IMR-90 (cell line): ENCODE data around the gene GANC. TPM values are rescaled to one million over a fixed set of nuclear protein-coding genes. Genes with fewer than 3 reads are reported as not detected.

Experiments
- ATAC-seq: fragments of 200-7000 bp; cut with Tn5 transposase; 2 replicates; pipeline ENCODE4 v1.9.1; 2020; ENCODE audit warnings: low read depth, mild to moderate bottlenecking, moderate library complexity
- BruUV-seq: library from RNA; stranded (reverse); fragments of 400-500 nt; replicated peaks from 2 replicates; lab custom pipeline; 2021; lab: Mats Ljungman, UMichigan
- CTCF ChIA-PET: fragments of 300-600 bp; formaldehyde crosslinking; extraction: SDS; loops from one replicate; lab custom pipeline; 2021; ENCODE audit warnings: antibody characterized with exemption; lab: Yijun Ruan, JAX
- POLR2A ChIA-PET: fragments of 300-600 bp; sonication (Branson Sonifier 250); formaldehyde crosslinking; loops from one replicate; lab custom pipeline; 2022; ENCODE audit warnings: antibody characterized with exemption; ENCODE audit not compliant: unreplicated experiment; lab: Charles Lee
- DNase-seq: peaks from one replicate; pipeline ENCODE4 v3.0.0; 2013
- H2AFZ ChIP-seq: replicated peaks from 2 replicates; pipeline ENCODE3; 2013; ENCODE audit warnings: low read length, mild to moderate bottlenecking; ENCODE audit not compliant: poor library complexity
- H2AK5ac ChIP-seq: 2 replicates; pipeline ENCODE4 v1.6.1; 2013; ENCODE audit warnings: low read depth, low read length, inconsistent platforms
- H2AK9ac ChIP-seq: replicated peaks from 2 replicates; pipeline ENCODE3; 2013; ENCODE audit warnings: mild to moderate bottlenecking, low read depth, low read length, moderate library complexity; ENCODE audit not compliant: poor library complexity
- H2BK120ac ChIP-seq: 2 replicates; pipeline ENCODE4 v1.6.1; 2013; ENCODE audit warnings: low read depth, low read length, inconsistent platforms
- H2BK15ac ChIP-seq: 3 replicates; pipeline ENCODE4 v1.6.1; 2013; ENCODE audit warnings: low read depth, low read length, inconsistent platforms
- H2BK20ac ChIP-seq: 2 replicates; pipeline ENCODE4 v1.6.1; 2013; ENCODE audit warnings: low read depth, mild to moderate bottlenecking, inconsistent platforms, low read length, moderate library complexity
- H2BK5ac ChIP-seq: 2 replicates; pipeline ENCODE4 v1.6.1; 2013; ENCODE audit warnings: mild to moderate bottlenecking, low read depth, low read length, inconsistent platforms; ENCODE audit not compliant: poor library complexity, severe bottlenecking
- H3K14ac ChIP-seq: replicated peaks from 2 replicates; pipeline ENCODE4 v1.6.1; 2013; ENCODE audit warnings: low read depth, low read length, inconsistent platforms
- H3K18ac ChIP-seq: 2 replicates; pipeline ENCODE4 v1.6.1; 2013; ENCODE audit warnings: low read depth, low read length, control low read depth
- H3K23ac ChIP-seq: 2 replicates; pipeline ENCODE4 v1.6.1; 2013; ENCODE audit warnings: low read depth, low read length, inconsistent platforms
- H3K27ac ChIP-seq: 2 replicates; pipeline ENCODE4 v1.5.1; 2013; ENCODE audit warnings: mild to moderate bottlenecking, control low read depth, low read length; ENCODE audit not compliant: insufficient read depth
- H3K27me3 ChIP-seq: 2 replicates; pipeline ENCODE4 v1.6.1; 2013; ENCODE audit warnings: low read length; ENCODE audit not compliant: control insufficient read depth, insufficient read depth
- H3K36me3 ChIP-seq: 2 replicates; pipeline ENCODE4 v1.6.1; 2013; ENCODE audit warnings: low read length, mixed read lengths; ENCODE audit not compliant: control insufficient read depth, insufficient read depth
- H3K4ac ChIP-seq: 2 replicates; pipeline ENCODE4 v1.6.1; 2013; ENCODE audit warnings: low read depth, low read length, inconsistent platforms
- H3K4me1 ChIP-seq: 2 replicates; pipeline ENCODE4 v1.6.1; 2013; ENCODE audit warnings: low read length, mixed read lengths; ENCODE audit not compliant: control insufficient read depth, insufficient read depth
- H3K4me2 ChIP-seq: 2 replicates; pipeline ENCODE4 v1.6.1; 2013; ENCODE audit warnings: low read depth, mild to moderate bottlenecking, control low read depth, low read length, moderate library complexity
- H3K4me3 ChIP-seq: 2 replicates; pipeline ENCODE4 v1.5.1; 2013; ENCODE audit warnings: low read depth, mild to moderate bottlenecking, control low read depth, low read length, moderate library complexity; ENCODE audit not compliant: insufficient read depth
- H3K56ac ChIP-seq: 2 replicates; pipeline ENCODE4 v1.6.1; 2013; ENCODE audit warnings: low read length, inconsistent platforms; ENCODE audit not compliant: insufficient read depth; ENCODE audit errors: extremely low read depth
- H3K79me1 ChIP-seq, 2 experiments: 2 replicates each; pipeline ENCODE4 v1.6.1; 2013; ENCODE audit warnings: low read length in 2 of 2, inconsistent platforms in 1 of 2, low read depth in 1 of 2
- H3K9ac ChIP-seq: 2 replicates; pipeline ENCODE4 v1.6.1; 2013; ENCODE audit warnings: low read depth, low read length, control low read depth
- H3K9me1 ChIP-seq: 2 replicates; pipeline ENCODE4 v1.6.1; 2013; ENCODE audit warnings: low read length, inconsistent platforms; ENCODE audit not compliant: insufficient read depth
- H3K9me3 ChIP-seq: 2 replicates; pipeline ENCODE4 v1.6.1; 2013; ENCODE audit warnings: low read length; ENCODE audit not compliant: control insufficient read depth, insufficient read depth
- H4K20me1 ChIP-seq: 2 replicates; pipeline ENCODE4 v1.6.1; 2013; ENCODE audit warnings: low read length, inconsistent platforms; ENCODE audit not compliant: insufficient read depth
- H4K5ac ChIP-seq: 2 replicates; pipeline ENCODE4 v1.6.1; 2013; ENCODE audit warnings: mild to moderate bottlenecking, low read depth, low read length, control low read depth
- H4K8ac ChIP-seq, 2 experiments: 2 replicates each; pipeline ENCODE4 v1.6.1; 2013; ENCODE audit warnings: low read depth in 2 of 2, low read length in 2 of 2, control low read depth in 1 of 2, inconsistent platforms in 1 of 2
- H4K91ac ChIP-seq: 2 replicates; pipeline ENCODE4 v1.6.1; 2013; ENCODE audit warnings: low read depth, low read length, inconsistent platforms; ENCODE audit not compliant: insufficient read depth
- CEBPB ChIP-seq: IDR thresholded peaks from 2 replicates; pipeline ENCODE4 v1.6.1; 2012; ENCODE audit warnings: low read depth, low read length, improper control_type of control experiment
- MAFK ChIP-seq: IDR thresholded peaks from 2 replicates; pipeline ENCODE4 v1.6.1; 2012; ENCODE audit warnings: low read depth, low read length, improper control_type of control experiment
- MAZ ChIP-seq: IDR thresholded peaks from 2 replicates; pipeline ENCODE4 v1.6.1; 2012; ENCODE audit warnings: low read depth, mild to moderate bottlenecking, low read length, improper control_type of control experiment, moderate library complexity, borderline replicate concordance
- MXI1 ChIP-seq: IDR thresholded peaks from 2 replicates; pipeline ENCODE4 v1.6.1; 2012; ENCODE audit warnings: low read depth, mild to moderate bottlenecking, low read length, moderate library complexity, borderline replicate concordance
- POLR2A ChIP-seq: IDR thresholded peaks from 2 replicates; pipeline ENCODE4 v1.6.1; 2012; ENCODE audit warnings: mild to moderate bottlenecking, low read depth, low read length
- RAD21 ChIP-seq: IDR thresholded peaks from 2 replicates; pipeline ENCODE4 v1.6.1; 2012; ENCODE audit warnings: low read length, improper control_type of control experiment
- RFX5 ChIP-seq: IDR thresholded peaks from 2 replicates; pipeline ENCODE4 v1.8.0; 2012; ENCODE audit warnings: low read depth, mild to moderate bottlenecking, low read length, moderate library complexity
- SMC3 ChIP-seq: fragments of 150-350 bp; IDR thresholded peaks from 2 replicates; pipeline ENCODE4 v1.6.1; 2016; ENCODE audit warnings: low read depth, mild to moderate bottlenecking, antibody characterized with exemption, low read length, moderate library complexity
- WGBS, 2 experiments: methylation state at CpG; one replicate each; pipeline versions ENCODE4 v1.1.5 to v1.1.7; 2013; ENCODE audit warnings: missing lambda C conversion rate in 2 of 2; ENCODE audit not compliant: insufficient read length in 1 of 2; ENCODE audit errors: extremely low coverage in 2 of 2; 5-methylcytosine and 5-hydroxymethylcytosine counted together
- dilution Hi-C: fragments of 300-500 bp; cut with HindIII; formaldehyde crosslinking; loops from one replicate; pipeline ENCODE4 v1.14.3; 2018; ENCODE audit warnings: low sequenced_read_pairs; ENCODE audit not compliant: unreplicated experiment
- in situ Hi-C: fragments of 300-500 bp; cut with MboI; formaldehyde crosslinking; loops from 3 replicates; pipeline ENCODE4 v1.14.3; 2019; ENCODE audit warnings: low sequenced_read_pairs, inconsistent platforms, mixed read lengths
- intact Hi-C: fragments of 100-400 bp; cut with micrococcal nuclease; formaldehyde crosslinking; loops from 2 replicates; pipeline ENCODE4 v1.10.0; 2022
- polyA plus RNA-seq, 3 experiments: library from polyadenylated mRNA; depleted of rRNA; stranded (reverse); fragments of >200 nt; gene quantifications; 2 replicates each; pipeline ENCODE4 v1.2.3, GENCODE V29; 2012; ENCODE audit warnings: low replicate concordance in 1 of 3
- total RNA-seq: library from RNA; depleted of rRNA; stranded (reverse); fragments of >200 nt; gene quantifications from 2 replicates; pipeline ENCODE4 v1.2.3, GENCODE V29; 2012
- TF ChIP-seq, protein P1 (sequence below): fragments of 150-350 bp; IDR thresholded peaks from 2 replicates; pipeline ENCODE4 v1.6.1; 2016; ENCODE audit warnings: low read depth, mild to moderate bottlenecking, low read length, moderate library complexity, borderline replicate concordance
- TF ChIP-seq, protein P2 (sequence below): fragments of 150-350 bp; IDR thresholded peaks from 2 replicates; pipeline ENCODE4 v1.6.1; 2017; ENCODE audit warnings: mild to moderate bottlenecking, antibody characterized with exemption, low read length, low read depth
- TF ChIP-seq, protein P3 (sequence below): conservative IDR thresholded peaks from 2 replicates; pipeline ENCODE4 v1.5.1; 2012; ENCODE audit warnings: mild to moderate bottlenecking, low read depth, low read length, improper control_type of control experiment

The GANC gene
- total and polyA plus RNA-seq, 2 of the 4 experiments (the other 2 are of a cell fraction), result 7.1 to 19.2 TPM

DNA sequence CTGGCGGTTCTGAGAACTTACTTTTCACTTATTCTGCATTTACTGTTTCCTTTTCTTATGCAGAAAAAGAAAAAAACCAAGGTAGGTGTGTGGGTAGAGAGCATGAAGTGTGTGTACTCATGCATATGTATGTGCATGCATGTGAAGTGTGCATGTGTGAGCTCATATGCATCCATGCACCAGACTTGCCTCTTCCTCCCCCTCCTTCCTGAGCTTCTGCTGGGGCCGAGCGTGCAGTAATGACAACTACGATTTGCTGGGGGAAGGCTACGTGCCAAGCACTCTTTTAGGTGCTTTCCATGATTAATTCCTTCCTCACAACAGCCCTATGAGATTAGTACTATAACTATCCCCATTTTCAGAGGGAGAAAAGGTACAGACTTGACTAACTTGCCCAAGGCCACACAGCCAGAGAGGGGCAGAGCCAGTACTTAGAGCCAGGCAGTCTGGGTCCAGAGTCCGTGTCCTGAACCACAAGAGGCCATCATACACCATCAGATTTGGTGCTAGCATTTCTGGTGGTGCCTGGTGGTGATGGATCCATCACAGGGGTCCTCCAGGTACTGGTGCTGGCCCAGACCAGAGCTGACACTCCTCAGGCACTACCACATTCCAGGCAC is 133.0 kb downstream of the GANC start:
- H2AK5ac ChIP-seq, result no peak overlapping the region
- no peaks in the 10 kb centered on the region for H4K20me1 ChIP-seq
- no peak overlapping the region for H3K4ac ChIP-seq
- H3K79me1 ChIP-seq, result no peaks in the 10 kb centered on the region
- H3K36me3 ChIP-seq, result peaks cover 3% of the 10 kb centered on the region; the same call in 1 of the 2 replicates
- no peak overlapping the region for H4K5ac ChIP-seq
- no peak overlapping the region for H3K4me2 ChIP-seq
- TF ChIP-seq, protein P1, sequence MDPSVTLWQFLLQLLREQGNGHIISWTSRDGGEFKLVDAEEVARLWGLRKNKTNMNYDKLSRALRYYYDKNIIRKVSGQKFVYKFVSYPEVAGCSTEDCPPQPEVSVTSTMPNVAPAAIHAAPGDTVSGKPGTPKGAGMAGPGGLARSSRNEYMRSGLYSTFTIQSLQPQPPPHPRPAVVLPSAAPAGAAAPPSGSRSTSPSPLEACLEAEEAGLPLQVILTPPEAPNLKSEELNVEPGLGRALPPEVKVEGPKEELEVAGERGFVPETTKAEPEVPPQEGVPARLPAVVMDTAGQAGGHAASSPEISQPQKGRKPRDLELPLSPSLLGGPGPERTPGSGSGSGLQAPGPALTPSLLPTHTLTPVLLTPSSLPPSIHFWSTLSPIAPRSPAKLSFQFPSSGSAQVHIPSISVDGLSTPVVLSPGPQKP, result no peak
- TF ChIP-seq MAZ (no peak), MAFK (no peak), CEBPB (no peak), RFX5 (no peak), MXI1 (no peak), POLR2A (no peak), RAD21 (no peak), SMC3 (no peak)
- TF ChIP-seq, protein P2, sequence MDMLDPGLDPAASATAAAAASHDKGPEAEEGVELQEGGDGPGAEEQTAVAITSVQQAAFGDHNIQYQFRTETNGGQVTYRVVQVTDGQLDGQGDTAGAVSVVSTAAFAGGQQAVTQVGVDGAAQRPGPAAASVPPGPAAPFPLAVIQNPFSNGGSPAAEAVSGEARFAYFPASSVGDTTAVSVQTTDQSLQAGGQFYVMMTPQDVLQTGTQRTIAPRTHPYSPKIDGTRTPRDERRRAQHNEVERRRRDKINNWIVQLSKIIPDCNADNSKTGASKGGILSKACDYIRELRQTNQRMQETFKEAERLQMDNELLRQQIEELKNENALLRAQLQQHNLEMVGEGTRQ, result no peak
- TF ChIP-seq, protein P3, sequence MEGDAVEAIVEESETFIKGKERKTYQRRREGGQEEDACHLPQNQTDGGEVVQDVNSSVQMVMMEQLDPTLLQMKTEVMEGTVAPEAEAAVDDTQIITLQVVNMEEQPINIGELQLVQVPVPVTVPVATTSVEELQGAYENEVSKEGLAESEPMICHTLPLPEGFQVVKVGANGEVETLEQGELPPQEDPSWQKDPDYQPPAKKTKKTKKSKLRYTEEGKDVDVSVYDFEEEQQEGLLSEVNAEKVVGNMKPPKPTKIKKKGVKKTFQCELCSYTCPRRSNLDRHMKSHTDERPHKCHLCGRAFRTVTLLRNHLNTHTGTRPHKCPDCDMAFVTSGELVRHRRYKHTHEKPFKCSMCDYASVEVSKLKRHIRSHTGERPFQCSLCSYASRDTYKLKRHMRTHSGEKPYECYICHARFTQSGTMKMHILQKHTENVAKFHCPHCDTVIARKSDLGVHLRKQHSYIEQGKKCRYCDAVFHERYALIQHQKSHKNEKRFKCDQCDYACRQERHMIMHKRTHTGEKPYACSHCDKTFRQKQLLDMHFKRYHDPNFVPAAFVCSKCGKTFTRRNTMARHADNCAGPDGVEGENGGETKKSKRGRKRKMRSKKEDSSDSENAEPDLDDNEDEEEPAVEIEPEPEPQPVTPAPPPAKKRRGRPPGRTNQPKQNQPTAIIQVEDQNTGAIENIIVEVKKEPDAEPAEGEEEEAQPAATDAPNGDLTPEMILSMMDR, result no peak
- no peak overlapping the region for H2BK120ac ChIP-seq
- H3K4me3 ChIP-seq, result no peak overlapping the region
- H2AFZ ChIP-seq, result no peak overlapping the region
- no peaks in the 10 kb centered on the region for H3K4me1 ChIP-seq
- H3K56ac ChIP-seq, result no peak overlapping the region
- no peak overlapping the region for H2BK15ac ChIP-seq
- H2BK5ac ChIP-seq, result no peak overlapping the region
- no peak overlapping the region for H3K23ac ChIP-seq
- no TSS peak for BruUV-seq
- intact Hi-C loops, result no loop called here
- in situ Hi-C loops, result no loop called here
- ATAC-seq (no peak), DNase-seq (no peak)
- no peak overlapping the region for H2BK20ac ChIP-seq
- H2AK9ac ChIP-seq, result no peak overlapping the region
- no peak overlapping the region for H3K14ac ChIP-seq
- H3K9ac ChIP-seq, result no peak overlapping the region
- dilution Hi-C loops, result no loop called here
- no peaks in the 10 kb centered on the region for H3K9me3 ChIP-seq
- no peak overlapping the region for H4K8ac ChIP-seq
- no peaks in the 10 kb centered on the region for H3K27me3 ChIP-seq
- H4K91ac ChIP-seq, result no peak overlapping the region
- POLR2A ChIA-PET, result no interaction called here
- peaks cover 11% of the 10 kb centered on the region for H3K9me1 ChIP-seq
- H3K18ac ChIP-seq, result no peak overlapping the region
- H3K27ac ChIP-seq, result no peak overlapping the region
- whole genome bisulfite sequencing, 2 experiments, result no CpG with 5 or more reads among the region's 6 CpGs
- CTCF ChIA-PET, result no interaction called here
